SK-N-MC (cell line): ENCODE results near the gene FGF11.
A peak's percentile ranks its signal among the peaks of the same experiment; 100 is the strongest.

ENCODE experiments used
- DNase-seq: peaks from one replicate; pipeline ENCODE4 v3.0.0-alpha.2; 2011; ENCODE audit warnings: low read depth, low spot score
- H3K27ac ChIP-seq: fragments of 200-600 bp; sonication (generic); 2 replicates; pipeline ENCODE4 v1.5.1; 2016; ENCODE audit warnings: mixed run types
- H3K36me3 ChIP-seq: fragments of 200-600 bp; sonication (generic); 2 replicates; pipeline ENCODE4 v1.6.1; 2017; ENCODE audit warnings: antibody characterized with exemption, low read length, mixed read lengths; ENCODE audit not compliant: insufficient read depth
- H3K4me3 ChIP-seq: fragments of 200-600 bp; sonication (generic); 2 replicates; pipeline ENCODE4 v1.5.1; 2016
- H3K9ac ChIP-seq: fragments of 200-600 bp; sonication (generic); 2 replicates; pipeline ENCODE4 v1.8.0; 2017; ENCODE audit warnings: mixed run types, mixed read lengths; ENCODE audit not compliant: insufficient read length
- H3K9me3 ChIP-seq: fragments of 200-600 bp; sonication (generic); 2 replicates; pipeline ENCODE4 v1.6.1; 2017; ENCODE audit warnings: low read depth, mild to moderate bottlenecking, antibody characterized with exemption, low read length, moderate library complexity, mixed read lengths
- EZH2 ChIP-seq: fragments of 200-600 bp; sonication (generic); IDR thresholded peaks from one replicate; pipeline ENCODE4 v1.6.1; 2017; ENCODE audit warnings: antibody characterized with exemption
- FOXP2 ChIP-seq: optimal IDR thresholded peaks from 2 replicates; pipeline ENCODE3; 2011; ENCODE audit warnings: mild to moderate bottlenecking, moderate library complexity; ENCODE audit not compliant: insufficient read depth; ENCODE audit errors: extremely low read length, control extremely low read depth
- POLR2AphosphoS5 ChIP-seq: IDR thresholded peaks from 2 replicates; pipeline ENCODE4 v1.6.1; 2012; ENCODE audit warnings: mild to moderate bottlenecking, low read depth, low read length, borderline replicate concordance

Gene FGF11

DNA sequence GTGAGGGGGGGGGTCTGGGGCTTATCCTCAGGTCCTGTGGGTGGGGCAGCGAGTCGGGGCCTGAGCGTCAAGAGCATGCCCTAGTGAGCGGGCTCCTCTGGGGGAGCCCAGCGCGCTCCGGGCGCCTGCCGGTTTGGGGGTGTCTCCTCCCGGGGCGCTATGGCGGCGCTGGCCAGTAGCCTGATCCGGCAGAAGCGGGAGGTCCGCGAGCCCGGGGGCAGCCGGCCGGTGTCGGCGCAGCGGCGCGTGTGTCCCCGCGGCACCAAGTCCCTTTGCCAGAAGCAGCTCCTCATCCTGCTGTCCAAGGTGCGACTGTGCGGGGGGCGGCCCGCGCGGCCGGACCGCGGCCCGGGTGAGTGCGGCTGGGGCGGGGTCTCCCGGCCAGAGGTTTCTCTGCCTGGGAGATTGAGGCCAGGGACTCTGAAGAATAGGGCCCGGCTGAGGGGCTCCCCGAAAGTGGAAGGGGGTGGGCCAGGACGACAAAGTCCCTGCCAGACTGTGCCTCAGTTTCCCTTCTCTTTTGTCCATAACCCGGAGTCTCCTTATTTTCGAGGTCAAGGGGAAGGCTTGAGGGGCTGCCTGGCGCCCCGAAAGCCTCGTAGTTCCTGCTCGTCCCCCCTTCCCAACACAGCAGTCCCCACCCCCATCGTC is at the start of gene FGF11:
TSS of gene FGF11 (plus strand) at position 51 of the 651 bp plus-strand sequence. CDS start at position 160, 109 bp downstream.
- peak within 1 kb of the TSS; percentile 98 for H3K27ac ChIP-seq
- H3K9me3 ChIP-seq: no peaks in the 10 kb centered on the region
- no peak for TF ChIP-seq FOXP2
- no peak; the same call in 1 of the 2 replicates for TF ChIP-seq POLR2AphosphoS5
- no peak for TF ChIP-seq EZH2
- H3K9ac ChIP-seq: peak within 1 kb of the TSS; percentile 90
- no peaks in the 10 kb centered on the region for H3K36me3 ChIP-seq
- peak within 1 kb of the TSS; percentile 93 for H3K4me3 ChIP-seq
- DNase-seq: no peak

DNA sequence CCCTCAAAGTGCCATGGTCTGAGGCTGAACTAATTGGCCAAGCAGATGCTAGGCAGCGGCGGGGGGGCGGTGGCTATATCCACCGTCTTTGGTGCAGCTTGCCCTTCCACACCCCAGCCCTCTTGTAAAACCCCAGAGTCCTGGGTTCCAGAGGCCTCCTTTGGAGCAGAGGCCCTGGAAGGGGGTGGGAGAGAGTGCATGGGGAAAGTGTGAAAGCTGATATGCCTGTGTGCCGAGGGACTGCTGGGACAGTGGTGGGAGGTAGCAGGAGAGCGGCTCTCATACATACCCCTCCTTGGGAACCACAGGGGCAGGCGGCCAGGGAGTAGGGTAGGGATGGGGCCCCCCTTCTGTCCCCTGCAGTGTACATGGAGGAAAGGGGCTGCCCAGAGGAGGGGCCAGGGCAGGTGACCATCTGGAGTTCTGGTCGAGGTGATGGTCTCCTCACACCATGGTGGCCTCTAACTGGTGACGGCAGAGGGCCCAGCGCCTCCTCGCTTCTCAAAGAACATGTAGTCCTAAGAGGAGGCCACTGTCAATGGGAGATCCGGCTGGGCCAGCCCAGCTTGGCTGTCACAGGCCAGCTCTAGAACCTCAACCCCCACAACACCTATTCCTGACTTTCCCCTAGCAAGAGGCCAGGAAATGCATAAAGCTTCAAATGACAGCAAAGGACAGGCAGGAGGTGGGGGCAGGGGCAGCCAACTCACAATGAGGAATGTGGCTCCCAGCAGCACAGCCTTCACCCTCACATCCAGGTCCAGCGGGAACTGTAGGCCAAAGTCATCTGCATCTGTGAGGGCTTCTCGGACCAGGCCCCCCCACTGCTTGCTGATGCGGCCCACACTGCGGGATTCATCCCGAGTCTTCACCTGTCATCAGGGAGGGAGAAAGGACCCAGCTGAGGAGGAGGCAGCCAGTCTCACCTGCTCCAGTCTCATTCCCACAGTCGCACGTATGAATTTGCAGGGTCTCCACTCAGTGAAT is 49.1 kb upstream of the FGF11 start:
- no peaks in the 10 kb centered on the region for H3K9me3 ChIP-seq
- H3K4me3 ChIP-seq: no peak overlapping the region
- no peaks in the 10 kb centered on the region for H3K36me3 ChIP-seq
- TF ChIP-seq POLR2AphosphoS5 (no peak), EZH2 (no peak), FOXP2 (no peak)
- H3K27ac ChIP-seq: no peak overlapping the region
- no peak overlapping the region for H3K9ac ChIP-seq
- no peak for DNase-seq

DNA sequence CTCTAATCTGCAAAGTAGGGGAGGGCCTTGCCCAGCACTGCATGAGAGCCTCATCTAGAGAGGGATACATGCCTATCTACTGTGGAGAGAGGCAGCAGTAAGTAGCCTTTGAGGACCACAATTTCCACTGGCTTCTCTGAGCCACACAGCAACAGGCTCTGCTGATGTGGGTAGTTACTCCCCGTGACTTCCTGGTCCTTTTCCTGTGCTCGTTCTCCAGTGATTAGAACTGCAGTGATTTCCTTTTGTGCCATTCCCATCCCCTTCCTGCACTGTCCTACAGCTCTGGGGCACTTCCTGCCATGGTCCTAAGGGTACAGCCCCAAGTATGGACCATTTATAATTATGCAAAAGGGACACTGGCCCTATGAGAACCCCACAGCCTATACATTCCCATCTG is 48.0 kb upstream of the FGF11 start:
- H3K36me3 ChIP-seq: no peaks in the 10 kb centered on the region
- TF ChIP-seq EZH2: no peak
- TF ChIP-seq FOXP2: no peak
- TF ChIP-seq POLR2AphosphoS5: no peak
- no peak overlapping the region for H3K4me3 ChIP-seq
- no peak for DNase-seq
- no peak overlapping the region for H3K9ac ChIP-seq
- no peaks in the 10 kb centered on the region for H3K9me3 ChIP-seq
- no peak overlapping the region for H3K27ac ChIP-seq

DNA sequence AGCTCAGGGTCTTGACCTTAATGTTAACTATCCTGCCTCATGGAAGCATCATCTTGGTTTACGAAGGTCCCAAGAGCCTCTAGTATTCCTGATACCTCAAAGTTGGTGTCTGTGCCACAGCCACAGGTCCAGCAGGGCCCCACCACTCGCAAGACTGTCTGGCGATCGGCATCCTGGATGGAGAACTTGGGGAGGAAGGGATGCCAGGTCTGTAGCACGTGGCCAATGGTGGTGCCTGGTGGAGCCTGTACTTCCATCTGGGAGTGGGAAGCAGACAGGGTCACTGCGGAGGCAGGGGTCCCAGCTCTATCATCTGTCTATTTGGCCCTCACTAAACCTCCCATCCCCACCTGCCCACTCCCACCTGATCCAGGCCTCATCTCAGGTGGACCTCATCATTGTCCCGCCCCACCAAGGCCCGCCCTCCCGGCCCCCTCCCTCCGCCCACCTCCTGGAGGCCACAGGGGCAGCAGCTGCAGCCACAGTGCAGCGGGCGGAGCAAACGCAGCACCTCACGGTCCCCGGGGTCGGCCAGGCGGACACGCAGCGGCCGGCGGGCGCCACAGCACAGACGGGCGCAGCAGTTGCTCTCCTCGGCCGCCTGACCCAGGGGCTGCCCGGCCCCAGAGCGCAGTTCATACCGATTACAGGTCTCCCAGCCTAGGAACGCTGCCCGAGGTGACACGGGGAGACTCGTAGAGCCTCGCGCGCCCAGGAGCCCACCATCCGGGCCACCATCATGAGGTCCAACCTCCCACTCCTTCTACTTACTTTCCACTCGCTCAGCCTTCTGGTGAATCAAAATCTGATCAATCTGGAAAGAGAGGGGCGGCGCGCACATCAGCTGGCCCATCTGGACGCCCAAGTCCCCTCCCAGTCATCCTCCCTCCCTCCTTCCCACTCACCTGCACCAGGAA is 46.4 kb upstream of the FGF11 start:
- H3K4me3 ChIP-seq: peak overlapping the region; percentile 89
- no peak for DNase-seq

DNA sequence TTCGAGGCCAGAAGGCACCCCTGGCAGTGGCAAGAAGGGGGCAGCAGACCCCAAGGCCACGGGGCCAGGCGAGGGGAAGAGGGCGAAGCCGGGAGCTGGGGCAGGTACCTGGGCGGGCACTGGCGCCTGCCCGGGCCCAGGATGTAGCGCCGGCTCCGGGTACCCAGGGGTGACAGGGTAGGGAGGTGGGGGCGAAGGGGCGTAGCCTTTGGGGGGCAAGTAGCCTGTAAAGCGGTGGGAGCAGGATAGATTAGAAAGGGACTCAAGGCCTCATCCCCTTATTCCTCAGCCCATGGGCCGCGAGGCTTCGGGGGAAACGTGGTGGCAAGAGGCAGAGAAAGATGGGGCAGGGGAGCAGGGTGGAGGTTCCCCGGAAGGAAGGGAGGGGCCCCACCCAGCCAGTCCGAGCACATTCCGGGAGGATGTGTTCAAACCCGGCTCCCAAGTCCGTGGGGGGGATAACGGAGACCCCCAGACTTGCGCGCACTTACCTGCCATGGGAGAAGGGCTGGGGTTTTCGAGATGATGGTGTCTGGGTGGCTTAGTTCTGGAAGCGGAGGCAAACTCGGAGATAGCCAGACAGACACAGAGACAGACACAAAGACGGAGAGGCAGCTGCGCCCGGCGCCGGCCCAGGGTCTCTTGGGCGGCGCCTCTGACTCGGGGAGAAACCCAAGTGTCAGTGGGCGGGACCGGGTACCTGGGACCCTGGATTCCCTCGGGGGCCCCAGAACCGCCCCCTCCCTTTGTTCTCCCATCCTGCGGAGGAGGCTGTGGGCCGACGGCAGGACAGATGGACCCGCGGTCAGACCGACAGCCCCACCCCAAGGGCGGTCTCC is 45.5 kb upstream of the FGF11 start:
- peak overlapping the region; percentile 70 for H3K9ac ChIP-seq
- peak overlapping the region; percentile 89 for H3K4me3 ChIP-seq
- DNase-seq: no peak
- H3K9me3 ChIP-seq: no peaks in the 10 kb centered on the region
- no peak overlapping the region for H3K27ac ChIP-seq
- H3K36me3 ChIP-seq: no peaks in the 10 kb centered on the region
- TF ChIP-seq EZH2 (no peak), FOXP2 (no peak), POLR2AphosphoS5 (no peak)

More for the DNA sequence above, 46.4 kb upstream of the FGF11 start:
- Histone ChIP-seq H3K36me3 (no peaks in the 10 kb centered on the region), H3K27ac (no peak overlapping the region), H3K9me3 (no peaks in the 10 kb centered on the region), H3K9ac (no peak overlapping the region)
- no peak for TF ChIP-seq POLR2AphosphoS5
- TF ChIP-seq EZH2: no peak
- no peak for TF ChIP-seq FOXP2

DNA sequence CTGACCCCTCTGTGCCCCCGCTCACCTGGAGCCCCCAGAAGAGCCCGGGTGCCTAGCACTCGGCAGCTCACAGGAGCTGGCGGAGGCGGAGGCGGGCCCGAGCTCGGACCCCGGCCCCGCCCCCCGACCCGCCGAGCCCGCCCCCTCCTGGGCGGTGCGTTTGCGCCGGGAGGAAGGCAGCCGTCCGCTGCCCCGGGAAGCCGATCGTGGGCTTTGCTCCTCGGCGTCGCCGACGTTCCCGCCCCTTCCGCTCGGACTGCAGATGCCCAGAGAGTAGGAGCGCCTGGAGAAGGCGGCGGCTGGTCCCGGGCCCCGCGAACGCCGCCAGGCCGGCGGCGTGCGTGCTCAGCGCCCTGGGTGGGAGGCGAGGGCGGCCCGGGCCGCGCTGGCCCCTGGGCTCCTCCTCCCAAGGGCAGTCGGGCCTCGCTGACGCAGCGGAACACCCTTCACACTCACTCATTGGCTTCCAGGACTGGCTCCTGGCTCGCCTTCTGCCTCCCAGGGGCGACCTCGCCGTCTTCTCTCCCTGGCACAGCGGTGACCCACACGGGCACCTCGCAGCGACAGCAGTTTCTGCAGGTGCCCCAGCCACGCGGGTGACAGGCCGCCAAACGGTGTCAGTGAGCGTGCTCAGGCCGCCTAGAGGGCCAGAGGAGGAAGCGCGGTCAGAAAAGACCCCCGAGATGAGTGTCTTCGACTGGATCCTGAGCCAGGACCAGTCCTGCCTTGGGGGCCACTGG is 44.7 kb upstream of the FGF11 start, which contains the start of gene PLSCR3:
TSS of gene PLSCR3 (minus strand) at position 74 of the 740 bp plus-strand sequence. CDS start 415 bp downstream, outside the sequence.
- no peak within 1 kb of the TSS for H3K27ac ChIP-seq
- no peak for DNase-seq
- H3K4me3 ChIP-seq: peak within 1 kb of the TSS; percentile 89

DNA sequence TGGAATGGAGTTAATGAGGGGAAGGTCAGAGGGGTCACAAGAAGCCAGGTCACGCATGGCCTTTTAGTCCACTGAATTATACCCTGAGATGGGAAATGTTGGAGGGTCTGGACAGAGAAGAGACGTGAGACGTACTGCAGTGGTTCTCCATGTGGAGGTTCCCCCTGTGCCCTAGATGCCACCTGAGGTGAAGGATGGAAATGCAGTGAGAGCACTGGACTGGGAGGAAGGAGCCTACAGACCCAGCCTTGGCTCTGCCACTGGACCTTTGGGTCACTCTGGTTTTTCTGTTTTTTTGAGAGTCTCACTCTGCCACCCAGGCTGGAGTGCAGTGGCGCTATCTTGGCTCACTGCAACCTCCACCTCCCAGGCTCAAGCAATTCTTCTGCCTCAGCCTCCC is 43.2 kb upstream of the FGF11 start:
- H3K9ac ChIP-seq: no peak overlapping the region
- H3K4me3 ChIP-seq: no peak overlapping the region
- H3K9me3 ChIP-seq: no peaks in the 10 kb centered on the region
- no peak overlapping the region for H3K27ac ChIP-seq
- TF ChIP-seq POLR2AphosphoS5: no peak
- no peak for DNase-seq
- no peaks in the 10 kb centered on the region for H3K36me3 ChIP-seq

More for the DNA sequence above, 44.7 kb upstream of the FGF11 start, which contains the start of gene PLSCR3:
- Histone ChIP-seq H3K36me3 (no peaks in the 10 kb centered on the region), H3K9me3 (no peaks in the 10 kb centered on the region), H3K9ac (peak within 1 kb of the TSS; percentile 70)
- peak; percentile 35; the same call in 1 of the 2 replicates for TF ChIP-seq POLR2AphosphoS5
- TF ChIP-seq FOXP2: no peak

DNA sequence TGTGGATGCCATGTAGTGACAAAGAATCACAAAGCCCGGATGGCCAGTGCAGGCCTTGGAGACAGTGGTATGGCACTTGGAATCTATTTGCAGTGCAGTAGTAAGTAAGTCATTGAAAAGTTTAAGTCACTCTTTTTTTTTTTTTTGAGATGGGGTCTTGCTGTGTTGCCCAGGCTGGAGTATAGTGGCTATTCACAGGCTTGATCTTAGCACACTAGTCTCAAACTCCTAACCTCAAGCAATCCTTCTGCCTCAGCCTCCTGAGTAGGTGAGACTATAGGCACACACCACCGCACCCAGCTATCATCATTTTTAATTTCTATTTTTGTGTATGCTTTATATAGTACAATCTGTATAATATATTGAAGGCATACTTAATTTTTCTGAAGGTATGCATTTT is 40.7 kb upstream of the FGF11 start:
- TF ChIP-seq FOXP2 (no peak), EZH2 (no peak)

More for the DNA sequence above, 40.7 kb upstream of the FGF11 start:
- no peak for DNase-seq
- Histone ChIP-seq H3K9ac (no peak overlapping the region), H3K27ac (no peak overlapping the region), H3K4me3 (no peak overlapping the region), H3K36me3 (no peaks in the 10 kb centered on the region), H3K9me3 (no peaks in the 10 kb centered on the region)
